Fibroblast of villous mesenchyme (primary cell): ENCODE results near the gene DLGAP1. TPM values are rescaled to one million over a fixed set of nuclear protein-coding genes. Genes with fewer than 3 reads are reported as not detected.

ENCODE experiments used
- DNase-seq: peaks from one replicate; pipeline ENCODE4 v3.0.0-alpha.2; 2010; ENCODE audit warnings: low read depth
- H3K4me3 ChIP-seq: 2 replicates; pipeline ENCODE4 v1.5.1; 2011; ENCODE audit warnings: low read depth, mild to moderate bottlenecking, low read length
- CTCF ChIP-seq: IDR thresholded peaks from 2 replicates; pipeline ENCODE4 v1.5.1; 2012; ENCODE audit warnings: low read depth, mild to moderate bottlenecking, low read length; ENCODE audit not compliant: insufficient read depth
- total RNA-seq: library from RNA; depleted of rRNA; stranded (reverse); fragments of >200 nt; gene quantifications from 2 replicates; pipeline ENCODE4 v1.2.3, GENCODE V29; 2012

The DLGAP1 gene
- total RNA-seq, 1 donor: 0.86 TPM

- DNase-seq: no peak
- no peak for TF ChIP-seq CTCF
- H3K4me3 ChIP-seq: no peak overlapping the region
Observed at GRCh38 chr18:4416976-4417375, 38.1 kb downstream of the DLGAP1 start.

DNA sequence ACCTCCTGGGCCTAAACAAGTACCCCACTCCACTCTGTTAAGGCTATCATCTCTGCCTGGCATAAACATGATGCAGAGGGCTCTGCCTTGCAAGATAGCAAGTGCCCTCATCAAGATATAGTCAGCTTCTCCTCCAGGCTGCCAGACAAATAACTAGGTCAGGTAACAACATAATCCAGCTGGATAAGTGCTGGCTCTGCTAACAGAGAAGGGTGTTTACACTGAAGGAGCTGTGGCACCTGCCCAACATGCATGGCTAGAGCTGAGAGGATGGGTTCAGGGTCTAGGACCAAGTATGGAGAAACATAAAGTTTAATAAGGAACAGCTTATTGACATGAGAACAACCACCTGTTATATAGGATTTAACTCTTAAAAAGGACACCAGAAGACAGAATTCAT is 42.8 kb downstream of the DLGAP1 start:
- no peak for TF ChIP-seq CTCF
- H3K4me3 ChIP-seq: no peak overlapping the region
- no peak for DNase-seq

DNA sequence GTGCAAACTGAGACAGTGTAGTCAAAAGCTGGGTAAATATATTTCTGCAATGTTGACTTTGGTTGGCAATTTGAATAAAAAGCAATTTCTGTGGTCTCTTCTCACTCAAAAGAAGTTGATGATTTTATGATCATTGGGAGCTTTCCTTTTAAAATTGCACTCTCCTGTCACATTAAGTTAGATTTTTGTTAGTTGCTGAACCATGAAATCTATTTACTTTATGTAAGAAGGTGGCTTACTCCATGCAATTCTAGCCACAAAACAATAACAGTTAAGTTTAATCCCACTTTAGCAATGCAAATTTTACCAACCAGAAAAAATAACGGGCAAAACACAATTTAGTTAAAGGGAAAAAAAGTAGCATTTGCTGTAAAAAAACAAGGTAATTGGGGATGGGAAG is 48.3 kb downstream of the DLGAP1 start:
- TF ChIP-seq CTCF: no peak
- DNase-seq: no peak
- no peak overlapping the region for H3K4me3 ChIP-seq

- no peak for TF ChIP-seq CTCF
- DNase-seq: no peak
- no peak overlapping the region for H3K4me3 ChIP-seq
Observed at GRCh38 chr18:4405965-4406364, 49.1 kb downstream of the DLGAP1 start.

GRCh38 chr18:4403836-4404235 is 51.3 kb downstream of the DLGAP1 start:
- no peak for TF ChIP-seq CTCF

DNA sequence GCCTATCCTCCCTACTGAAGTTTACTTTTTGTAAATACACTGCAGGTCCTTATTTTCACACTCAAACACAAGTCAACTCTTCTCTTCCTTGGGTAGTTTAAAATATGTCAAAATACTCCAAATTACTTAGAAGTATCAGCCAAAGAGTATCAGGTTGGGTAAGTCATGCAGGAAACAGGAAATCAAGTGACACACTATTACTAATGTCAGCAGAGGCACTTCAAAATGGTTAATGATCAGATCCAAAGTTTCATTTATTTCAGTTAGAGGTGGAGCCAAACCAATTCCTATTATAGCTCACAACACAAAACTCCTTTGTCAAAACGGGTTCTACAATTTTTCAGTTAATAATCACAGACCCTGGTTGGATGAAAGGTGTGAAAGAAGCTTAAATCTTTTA is 54.2 kb downstream of the DLGAP1 start:
- no peak overlapping the region for H3K4me3 ChIP-seq
- TF ChIP-seq CTCF: no peak
- no peak for DNase-seq

More at GRCh38 chr18:4403836-4404235, 51.3 kb downstream of the DLGAP1 start:
- DNase-seq: no peak
- no peak overlapping the region for H3K4me3 ChIP-seq

DNA sequence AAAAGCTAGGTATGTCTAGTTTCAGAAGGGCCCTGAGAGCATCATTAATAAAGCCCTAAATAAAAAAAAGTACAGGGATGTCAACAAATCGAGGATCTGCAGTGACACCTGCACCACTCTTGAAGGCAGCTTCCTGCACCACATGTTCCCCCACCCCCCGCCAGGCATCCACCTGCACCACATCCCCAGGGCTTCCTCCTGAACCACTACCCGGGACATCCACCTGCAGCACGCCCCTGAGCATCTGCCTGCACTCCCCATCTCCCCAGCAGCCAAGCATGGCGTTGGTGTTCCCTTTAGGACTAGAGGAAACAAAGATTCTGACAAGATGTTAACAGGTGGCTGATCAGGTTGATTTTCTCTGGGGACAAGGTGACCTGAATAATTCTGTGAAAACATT is 55.2 kb downstream of the DLGAP1 start:
- no peak for TF ChIP-seq CTCF
- H3K4me3 ChIP-seq: no peak overlapping the region
- no peak for DNase-seq
